Ishikawa (cell line): ENCODE results near the gene CPPED1.

ENCODE experiments used
- CEBPB ChIP-seq: IDR thresholded peaks from 2 replicates; pipeline ENCODE4 v1.6.1; 2012
- CREB1 ChIP-seq: IDR thresholded peaks from 2 replicates; pipeline ENCODE4 v1.6.1; 2012; ENCODE audit warnings: low read depth
- EGR1 ChIP-seq: IDR thresholded peaks from 2 replicates; pipeline ENCODE4 v1.6.1; 2012
- EP300 ChIP-seq: IDR thresholded peaks from 2 replicates; pipeline ENCODE4 v1.6.1; 2012; ENCODE audit warnings: borderline replicate concordance
- FOXM1 ChIP-seq: IDR thresholded peaks from 2 replicates; pipeline ENCODE4 v1.6.1; 2012; ENCODE audit warnings: low read depth, borderline replicate concordance
- NFIC ChIP-seq: IDR thresholded peaks from 2 replicates; pipeline ENCODE4 v1.6.1; 2012
- RAD21 ChIP-seq: IDR thresholded peaks from 2 replicates; pipeline ENCODE4 v1.6.1; 2012; ENCODE audit warnings: low read depth
- TAF1 ChIP-seq: IDR thresholded peaks from 2 replicates; pipeline ENCODE4 v1.6.1; 2012; ENCODE audit warnings: low read depth, mild to moderate bottlenecking
- TCF12 ChIP-seq: IDR thresholded peaks from 2 replicates; pipeline ENCODE4 v1.6.1; 2012; ENCODE audit warnings: low read depth
- TEAD4 ChIP-seq: IDR thresholded peaks from 2 replicates; pipeline ENCODE4 v1.6.1; 2012
- YY1 ChIP-seq: IDR thresholded peaks from 2 replicates; pipeline ENCODE4 v1.6.1; 2012; ENCODE audit warnings: low read depth
- ZBTB7A ChIP-seq: IDR thresholded peaks from 2 replicates; pipeline ENCODE4 v1.6.1; 2012; ENCODE audit warnings: low read depth
- TF ChIP-seq, protein P1 (sequence below): IDR thresholded peaks from 2 replicates; pipeline ENCODE4 v1.6.1; 2012
- TF ChIP-seq, protein P2 (sequence below): IDR thresholded peaks from 2 replicates; pipeline ENCODE4 v1.6.1; 2012; ENCODE audit warnings: low read depth, mild to moderate bottlenecking
- TF ChIP-seq, protein P3 (sequence below): IDR thresholded peaks from 2 replicates; pipeline ENCODE4 v1.6.1; 2012

The CPPED1 gene

DNA sequence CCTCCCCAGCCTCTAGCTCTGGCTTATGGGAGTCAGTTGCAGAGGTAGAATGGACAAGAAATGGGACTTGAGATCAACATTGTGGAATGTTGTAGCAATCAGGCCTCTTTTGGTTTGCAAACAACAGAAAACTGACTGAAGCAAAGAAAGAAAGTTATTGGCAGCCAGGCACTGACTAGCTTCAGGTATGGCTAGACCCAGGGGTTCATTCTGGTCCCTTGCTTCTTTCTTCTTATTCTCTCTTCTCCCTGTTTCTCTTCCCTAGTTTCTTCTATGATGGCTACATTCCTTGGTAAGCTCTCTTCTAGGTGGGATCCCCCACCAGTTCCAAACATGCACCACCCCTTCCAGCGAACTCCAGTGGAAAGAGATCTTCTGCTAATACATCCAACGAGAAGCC lies 154.3 kb downstream of the CPPED1 start:
- TF ChIP-seq FOXM1 (no peak), ZBTB7A (no peak), EP300 (no peak), YY1 (no peak)
- TF ChIP-seq, protein P1, sequence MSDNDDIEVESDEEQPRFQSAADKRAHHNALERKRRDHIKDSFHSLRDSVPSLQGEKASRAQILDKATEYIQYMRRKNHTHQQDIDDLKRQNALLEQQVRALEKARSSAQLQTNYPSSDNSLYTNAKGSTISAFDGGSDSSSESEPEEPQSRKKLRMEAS: no peak
- TF ChIP-seq, protein P2, sequence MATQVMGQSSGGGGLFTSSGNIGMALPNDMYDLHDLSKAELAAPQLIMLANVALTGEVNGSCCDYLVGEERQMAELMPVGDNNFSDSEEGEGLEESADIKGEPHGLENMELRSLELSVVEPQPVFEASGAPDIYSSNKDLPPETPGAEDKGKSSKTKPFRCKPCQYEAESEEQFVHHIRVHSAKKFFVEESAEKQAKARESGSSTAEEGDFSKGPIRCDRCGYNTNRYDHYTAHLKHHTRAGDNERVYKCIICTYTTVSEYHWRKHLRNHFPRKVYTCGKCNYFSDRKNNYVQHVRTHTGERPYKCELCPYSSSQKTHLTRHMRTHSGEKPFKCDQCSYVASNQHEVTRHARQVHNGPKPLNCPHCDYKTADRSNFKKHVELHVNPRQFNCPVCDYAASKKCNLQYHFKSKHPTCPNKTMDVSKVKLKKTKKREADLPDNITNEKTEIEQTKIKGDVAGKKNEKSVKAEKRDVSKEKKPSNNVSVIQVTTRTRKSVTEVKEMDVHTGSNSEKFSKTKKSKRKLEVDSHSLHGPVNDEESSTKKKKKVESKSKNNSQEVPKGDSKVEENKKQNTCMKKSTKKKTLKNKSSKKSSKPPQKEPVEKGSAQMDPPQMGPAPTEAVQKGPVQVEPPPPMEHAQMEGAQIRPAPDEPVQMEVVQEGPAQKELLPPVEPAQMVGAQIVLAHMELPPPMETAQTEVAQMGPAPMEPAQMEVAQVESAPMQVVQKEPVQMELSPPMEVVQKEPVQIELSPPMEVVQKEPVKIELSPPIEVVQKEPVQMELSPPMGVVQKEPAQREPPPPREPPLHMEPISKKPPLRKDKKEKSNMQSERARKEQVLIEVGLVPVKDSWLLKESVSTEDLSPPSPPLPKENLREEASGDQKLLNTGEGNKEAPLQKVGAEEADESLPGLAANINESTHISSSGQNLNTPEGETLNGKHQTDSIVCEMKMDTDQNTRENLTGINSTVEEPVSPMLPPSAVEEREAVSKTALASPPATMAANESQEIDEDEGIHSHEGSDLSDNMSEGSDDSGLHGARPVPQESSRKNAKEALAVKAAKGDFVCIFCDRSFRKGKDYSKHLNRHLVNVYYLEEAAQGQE: no peak
- TF ChIP-seq, protein P3, sequence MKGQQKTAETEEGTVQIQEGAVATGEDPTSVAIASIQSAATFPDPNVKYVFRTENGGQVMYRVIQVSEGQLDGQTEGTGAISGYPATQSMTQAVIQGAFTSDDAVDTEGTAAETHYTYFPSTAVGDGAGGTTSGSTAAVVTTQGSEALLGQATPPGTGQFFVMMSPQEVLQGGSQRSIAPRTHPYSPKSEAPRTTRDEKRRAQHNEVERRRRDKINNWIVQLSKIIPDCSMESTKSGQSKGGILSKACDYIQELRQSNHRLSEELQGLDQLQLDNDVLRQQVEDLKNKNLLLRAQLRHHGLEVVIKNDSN: no peak

DNA sequence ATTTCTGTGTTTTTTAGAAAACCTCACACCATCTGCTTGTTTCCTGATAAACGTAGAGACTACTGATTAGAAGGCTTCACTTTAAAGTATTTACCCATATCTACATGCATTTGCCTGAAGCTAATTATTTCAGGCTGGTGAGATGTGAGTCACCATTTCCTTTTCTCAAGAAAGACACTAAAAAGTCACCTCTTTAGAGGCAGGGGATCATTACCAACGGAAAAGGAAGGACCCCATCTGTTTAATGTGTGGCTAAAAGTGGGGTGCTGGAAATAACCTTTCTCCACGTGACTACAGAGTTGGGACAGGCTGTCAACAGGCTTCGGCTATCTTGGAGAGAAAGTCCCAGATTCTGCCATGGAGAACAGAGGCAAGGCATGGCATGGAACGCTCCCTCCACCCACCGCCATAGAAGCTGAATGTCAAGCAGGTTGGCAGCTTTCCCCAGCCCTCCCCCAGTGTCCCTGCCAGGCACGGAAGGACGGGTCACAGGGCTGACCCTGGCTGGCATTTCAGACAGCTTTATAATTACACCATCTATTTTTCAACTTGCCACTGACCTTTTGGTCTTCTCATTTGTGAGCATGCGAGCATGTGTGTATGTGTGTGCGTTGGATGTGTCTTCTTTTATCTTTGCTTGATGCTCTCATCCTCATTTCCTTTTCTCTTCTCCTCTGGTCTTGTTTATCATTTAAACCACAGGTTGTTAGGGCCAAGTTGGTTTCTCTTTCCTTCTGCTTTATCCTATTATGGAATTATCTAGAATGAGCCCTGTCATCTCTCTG lies 157.0 kb downstream of the CPPED1 start:
- TF ChIP-seq, protein P1: no peak
- TF ChIP-seq RAD21 (no peak), EGR1 (no peak), TAF1 (no peak), CREB1 (no peak), NFIC (no peak), YY1 (no peak), TCF12 (no peak)
- TF ChIP-seq, protein P3: no peak

DNA sequence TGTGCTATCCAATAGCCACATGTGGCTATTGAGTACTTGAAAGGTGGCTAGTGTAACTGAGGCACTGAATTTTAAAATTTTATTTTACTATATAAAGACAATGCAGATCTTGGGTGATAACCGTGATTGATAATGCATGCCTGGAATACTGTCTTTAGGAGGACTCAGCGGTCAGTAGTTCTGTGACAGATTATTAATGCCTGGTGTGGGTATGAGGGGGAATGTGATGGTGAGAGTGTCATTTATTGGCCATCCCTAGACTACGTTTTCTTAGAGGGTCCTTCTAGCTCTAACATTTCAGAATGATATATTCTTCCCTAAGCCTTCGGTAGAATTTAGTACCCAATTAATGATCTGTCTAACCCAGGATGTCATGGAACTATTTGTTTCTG lies 157.6 kb downstream of the CPPED1 start:
- TF ChIP-seq YY1 (no peak), EGR1 (no peak), CREB1 (no peak), TAF1 (no peak), NFIC (no peak), TCF12 (no peak), ZBTB7A (no peak), TEAD4 (no peak), EP300 (no peak), CEBPB (no peak), FOXM1 (no peak), RAD21 (no peak)
- TF ChIP-seq, protein P2: no peak
- TF ChIP-seq, protein P1: no peak
- TF ChIP-seq, protein P3: no peak

DNA sequence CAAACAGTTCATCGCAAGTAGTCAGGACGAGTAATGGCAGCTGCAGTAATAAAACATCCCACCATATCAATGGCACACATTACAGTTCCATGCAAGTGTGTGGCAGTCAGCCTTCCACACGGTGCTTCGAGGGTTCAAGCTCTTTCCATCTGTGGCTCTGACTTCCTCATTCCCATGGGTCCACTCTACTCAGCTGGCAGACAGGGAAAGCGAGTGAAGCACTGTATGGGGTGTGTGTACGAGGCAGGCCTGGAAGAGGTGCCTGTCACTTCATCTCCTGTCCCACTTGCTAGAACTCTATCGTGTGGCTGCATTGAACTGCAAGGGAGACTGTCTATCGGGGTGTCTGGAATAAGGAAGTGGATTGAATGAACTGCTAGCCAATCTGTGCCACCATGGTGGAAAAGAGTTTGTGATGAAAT lies 160.6 kb downstream of the CPPED1 start:
- TF ChIP-seq TCF12: no peak
- TF ChIP-seq CREB1: no peak
- no peak for TF ChIP-seq YY1
- TF ChIP-seq NFIC: no peak
- TF ChIP-seq EP300: no peak

DNA sequence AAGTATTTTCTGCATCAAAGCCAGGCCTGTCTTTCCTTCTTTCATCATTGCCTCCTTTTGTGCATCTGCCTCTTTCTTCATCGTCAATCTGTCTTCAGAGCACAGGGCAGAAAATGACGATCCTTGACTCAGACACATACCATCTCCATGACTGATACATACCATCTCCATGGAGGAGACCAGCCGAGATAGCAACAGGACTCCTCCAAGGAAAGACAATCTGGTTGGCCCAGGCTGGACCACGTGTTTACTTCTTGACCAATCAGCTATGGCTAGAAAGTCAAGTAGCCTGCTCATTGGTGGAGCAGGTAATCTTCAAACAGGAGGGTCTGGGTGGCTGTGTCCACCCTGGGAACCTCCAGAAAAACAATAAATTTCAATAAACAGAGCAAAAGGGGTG lies 164.6 kb downstream of the CPPED1 start:
- TF ChIP-seq, protein P3: no peak
- TF ChIP-seq TAF1: no peak
- TF ChIP-seq EP300: no peak
- TF ChIP-seq, protein P1: no peak
- no peak for TF ChIP-seq NFIC
- no peak for TF ChIP-seq CEBPB
- no peak for TF ChIP-seq EGR1
- no peak for TF ChIP-seq CREB1
- no peak for TF ChIP-seq ZBTB7A
- TF ChIP-seq, protein P2: no peak
- no peak for TF ChIP-seq TEAD4
- TF ChIP-seq TCF12: no peak
- TF ChIP-seq RAD21: no peak
- no peak for TF ChIP-seq FOXM1
- TF ChIP-seq YY1: no peak
